ENCODE measurements around the gene TIMD4.
A peak's percentile ranks its signal among the peaks of the same experiment; 100 is the strongest.

Gene TIMD4

GRCh38 chr5:156893517-156893916, 69.5 kb downstream of the TIMD4 start:
- Histone ChIP-seq H3K27ac (no peak overlapping the region), H3K4me3 (ENCODE audit: low read depth, low read length) (no peak overlapping the region)
- DNase-seq: no peak

GRCh38 chr5:156892864-156893263, 70.2 kb downstream of the TIMD4 start:
- DNase-seq: no peak
- no peaks in the 10 kb centered on the region for H3K9me3 ChIP-seq (ENCODE audit: severe bottlenecking)
- TF ChIP-seq CTCF (IDR thresholded peaks at IDR 0.05; ENCODE audit: low read depth, low read length): no peak
- H3K27ac ChIP-seq: no peak overlapping the region
- no peaks in the 10 kb centered on the region for H3K36me3 ChIP-seq
- H3K4me3 ChIP-seq (ENCODE audit: low read depth, low read length): no peak overlapping the region
- no peaks in the 10 kb centered on the region for H3K27me3 ChIP-seq (ENCODE audit: insufficient read depth, low read depth, severe bottlenecking)

More at GRCh38 chr5:156893517-156893916, 69.5 kb downstream of the TIMD4 start:
- H3K36me3 ChIP-seq: no peaks in the 10 kb centered on the region
- no peaks in the 10 kb centered on the region for H3K27me3 ChIP-seq (ENCODE audit: insufficient read depth, low read depth, severe bottlenecking)
- H3K9me3 ChIP-seq (ENCODE audit: severe bottlenecking): no peaks in the 10 kb centered on the region
- TF ChIP-seq CTCF (IDR thresholded peaks at IDR 0.05; ENCODE audit: low read depth, low read length): no peak

DNA sequence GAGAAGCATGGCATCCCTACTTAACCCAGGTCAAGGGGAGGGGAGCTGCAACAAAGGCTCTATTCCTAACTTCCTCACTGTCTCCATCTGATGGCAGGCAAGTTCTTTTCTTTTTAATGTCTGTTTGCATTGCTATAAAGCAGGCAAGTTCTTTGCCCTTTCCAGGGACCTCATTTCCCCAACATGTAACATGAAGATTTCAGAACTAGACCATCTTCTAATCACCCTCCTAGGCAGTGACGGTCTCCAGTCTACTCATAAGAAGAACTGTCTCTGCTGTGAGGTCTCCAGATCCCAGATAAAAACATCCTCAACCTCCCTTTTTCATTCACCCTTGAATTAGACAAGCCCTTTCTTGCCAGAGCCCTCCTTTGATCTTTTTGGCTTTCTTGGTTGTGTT, 70.8 kb downstream of the TIMD4 start:
- DNase-seq: no peak
- TF ChIP-seq CTCF (IDR thresholded peaks at IDR 0.05; ENCODE audit: low read depth, low read length): no peak
- no peak overlapping the region for H3K27ac ChIP-seq
- H3K4me3 ChIP-seq (ENCODE audit: low read depth, low read length): no peak overlapping the region
- H3K9me3 ChIP-seq (ENCODE audit: severe bottlenecking): no peaks in the 10 kb centered on the region
- H3K36me3 ChIP-seq: no peaks in the 10 kb centered on the region
- no peaks in the 10 kb centered on the region for H3K27me3 ChIP-seq (ENCODE audit: insufficient read depth, low read depth, severe bottlenecking)

DNA sequence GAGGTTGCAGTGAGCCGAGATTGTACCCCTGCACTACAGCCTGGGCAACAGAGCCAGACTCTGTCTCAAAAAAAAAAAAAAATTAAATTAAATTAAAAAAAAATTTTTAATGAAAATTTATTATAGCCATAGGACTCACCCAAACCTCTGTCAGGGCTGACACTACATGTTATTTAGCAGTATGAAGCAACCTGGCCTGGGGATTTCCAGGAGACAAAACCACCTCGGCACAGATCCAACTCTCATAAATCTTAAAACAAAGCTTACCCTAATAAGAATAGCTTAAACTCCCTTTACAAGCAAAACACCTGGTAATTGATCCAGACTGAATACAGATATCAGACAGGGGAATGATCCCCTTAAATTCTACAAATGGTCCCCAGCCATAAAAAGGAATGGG, 74.5 kb downstream of the TIMD4 start:
- Histone ChIP-seq H3K27me3 (ENCODE audit: insufficient read depth, low read depth, severe bottlenecking) (no peaks in the 10 kb centered on the region), H3K4me3 (ENCODE audit: low read depth, low read length) (no peak overlapping the region), H3K36me3 (no peaks in the 10 kb centered on the region), H3K27ac (no peak overlapping the region), H3K9me3 (ENCODE audit: severe bottlenecking) (no peaks in the 10 kb centered on the region)
- no peak for TF ChIP-seq CTCF (IDR thresholded peaks at IDR 0.05; ENCODE audit: low read depth, low read length)
- DNase-seq: no peak

GRCh38 chr5:156883316-156883875, 79.6 kb downstream of the TIMD4 start:
- Histone ChIP-seq H3K27me3 (ENCODE audit: insufficient read depth, low read depth, severe bottlenecking) (no peaks in the 10 kb centered on the region), H3K4me3 (ENCODE audit: low read depth, low read length) (no peak overlapping the region), H3K27ac (no peak overlapping the region), H3K36me3 (no peaks in the 10 kb centered on the region), H3K9me3 (ENCODE audit: severe bottlenecking) (no peaks in the 10 kb centered on the region)
- no peak for DNase-seq
- no peak for TF ChIP-seq CTCF (IDR thresholded peaks at IDR 0.05; ENCODE audit: low read depth, low read length)

GRCh38 chr5:156879665-156880285, 83.3 kb downstream of the TIMD4 start:
- no peak for TF ChIP-seq CTCF (IDR thresholded peaks at IDR 0.05; ENCODE audit: low read depth, low read length)
- Histone ChIP-seq H3K36me3 (no peaks in the 10 kb centered on the region), H3K9me3 (ENCODE audit: severe bottlenecking) (no peaks in the 10 kb centered on the region), H3K27ac (peak overlapping the region; percentile 21; the same call in 1 of the 2 replicates), H3K4me3 (ENCODE audit: low read depth, low read length) (no peak overlapping the region), H3K27me3 (ENCODE audit: insufficient read depth, low read depth, severe bottlenecking) (no peaks in the 10 kb centered on the region)
- DNase-seq: peak; percentile 59
